ENCODE data around the gene AP3M1.

Gene AP3M1

GRCh38 chr10:74113546-74113945 is 37.1 kb downstream of the AP3M1 start:
- FAIRE-seq = no peak

GRCh38 chr10:74111799-74112198 is 38.8 kb downstream of the AP3M1 start:
- no peak for FAIRE-seq

GRCh38 chr10:74110120-74110519 is 40.5 kb downstream of the AP3M1 start:
- FAIRE-seq = no peak

DNA sequence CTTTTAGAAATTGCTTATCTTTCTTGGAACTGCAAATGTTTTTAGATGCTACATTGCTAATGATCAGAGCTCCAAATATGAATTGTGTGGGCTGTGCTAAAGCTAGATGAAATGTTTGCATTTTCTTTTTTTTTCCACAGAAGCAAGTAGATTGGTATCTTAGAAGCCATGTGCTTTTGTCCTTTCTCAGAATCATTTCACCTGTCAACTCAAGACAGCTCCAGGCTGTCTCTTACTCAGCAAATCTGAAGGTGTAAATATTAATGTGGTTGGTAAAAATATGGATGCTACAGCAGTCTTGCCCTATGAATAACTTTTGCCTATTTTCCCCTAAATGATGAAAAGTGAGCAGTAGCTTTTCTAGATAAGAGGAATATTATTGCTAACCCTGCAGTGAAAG is 41.2 kb downstream of the AP3M1 start:
- FAIRE-seq = no peak

DNA sequence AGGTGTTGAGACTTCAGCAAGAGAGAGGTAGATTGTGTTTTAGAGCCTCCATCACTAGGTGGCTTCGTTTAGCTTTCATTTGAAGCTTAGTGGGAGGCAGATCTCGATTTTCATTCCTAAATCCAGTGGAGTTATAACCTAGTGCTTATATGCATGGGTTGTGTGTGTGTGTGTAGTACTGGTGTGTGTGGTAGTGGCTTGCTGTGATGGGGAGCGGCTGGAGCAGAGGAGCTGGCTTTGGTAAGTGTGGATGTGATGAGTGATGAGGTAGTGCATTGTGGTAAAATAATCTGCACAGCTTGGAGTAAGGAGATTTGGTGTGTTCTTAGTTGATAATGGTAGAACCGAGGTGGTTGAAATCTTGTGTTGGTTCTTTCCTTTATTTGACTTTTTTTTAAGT is 43.2 kb downstream of the AP3M1 start:
- FAIRE-seq = no peak

GRCh38 chr10:74104996-74105395 is 45.6 kb downstream of the AP3M1 start:
- no peak for FAIRE-seq

DNA sequence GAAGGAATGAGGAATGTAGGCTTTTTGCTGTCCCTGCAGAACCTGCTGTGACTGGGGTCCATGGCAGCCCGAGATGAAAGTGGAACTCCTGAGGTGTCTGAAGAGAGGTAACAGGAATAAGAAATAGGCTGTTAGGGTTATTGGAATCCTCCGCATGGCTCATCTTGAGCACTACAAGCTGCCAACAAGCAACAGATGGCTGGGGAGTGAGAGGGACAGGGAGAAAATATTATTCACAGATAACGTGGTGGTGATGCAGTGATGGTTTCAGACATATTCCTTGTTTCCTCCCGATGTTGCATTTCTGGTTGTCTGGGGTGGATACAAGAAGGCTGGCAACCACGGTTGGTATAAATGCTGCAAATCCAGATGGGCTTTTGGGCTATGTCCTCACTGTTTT is 46.1 kb downstream of the AP3M1 start:
- no peak for FAIRE-seq

GRCh38 chr10:74103560-74104258 is 46.9 kb downstream of the AP3M1 start:
- FAIRE-seq = no peak

GRCh38 chr10:74099836-74100235 is 50.8 kb downstream of the AP3M1 start:
- FAIRE-seq = no peak

- no peak for FAIRE-seq
Measured at GRCh38 chr10:74099420-74099819, 51.2 kb downstream of the AP3M1 start.

GRCh38 chr10:74097776-74098175 is 52.9 kb downstream of the AP3M1 start:
- FAIRE-seq = no peak

- FAIRE-seq = no peak
Measured at GRCh38 chr10:74096777-74097176, 53.9 kb downstream of the AP3M1 start.

DNA sequence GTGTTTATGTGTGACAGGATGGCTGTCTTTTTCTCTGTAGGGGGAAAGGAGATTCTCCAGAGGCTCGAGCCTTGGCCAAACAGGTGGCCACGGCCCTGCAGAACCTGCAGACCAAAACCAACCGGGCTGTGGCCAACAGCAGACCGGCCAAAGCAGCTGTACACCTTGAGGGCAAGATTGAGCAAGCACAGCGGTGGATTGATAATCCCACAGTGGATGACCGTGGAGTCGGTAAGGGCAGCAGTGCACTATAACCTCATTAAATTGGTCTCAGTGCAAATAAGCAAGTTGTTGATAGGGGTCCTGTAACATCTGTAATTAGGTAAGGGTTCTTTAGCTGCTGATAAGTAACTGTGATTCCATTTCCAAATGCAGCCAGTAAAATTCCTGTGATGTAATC is 56.4 kb downstream of the AP3M1 start:
- FAIRE-seq = no peak

GRCh38 chr10:74093530-74094164 is 57.0 kb downstream of the AP3M1 start:
- FAIRE-seq = no peak

- no peak for FAIRE-seq
Measured at GRCh38 chr10:74092372-74092771, 58.3 kb downstream of the AP3M1 start.

DNA sequence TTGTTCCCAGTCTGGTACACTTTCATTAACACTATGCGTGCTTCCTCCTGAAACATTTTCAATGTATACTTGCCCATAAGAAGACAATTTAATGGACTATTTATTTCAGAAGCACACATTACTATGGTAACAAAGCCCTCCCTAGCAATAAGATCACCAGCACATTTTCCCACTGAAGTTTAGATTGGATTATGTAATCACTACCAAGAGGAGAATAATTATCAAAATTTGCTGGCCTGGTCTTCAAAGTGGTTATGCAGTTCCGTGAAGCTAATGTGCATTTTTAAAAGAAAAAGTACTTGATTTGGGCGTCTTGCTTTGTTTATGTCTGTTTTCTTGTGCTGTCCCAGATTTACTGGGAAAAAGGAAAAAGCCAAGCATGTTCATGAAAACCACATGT is 61.9 kb downstream of the AP3M1 start:
- no peak for FAIRE-seq

GRCh38 chr10:74086317-74086716 is 64.3 kb downstream of the AP3M1 start:
- FAIRE-seq = no peak

GRCh38 chr10:74084955-74085354 is 65.7 kb downstream of the AP3M1 start:
- no peak for FAIRE-seq

- no peak for FAIRE-seq
Measured at GRCh38 chr10:74083304-74083703, 67.3 kb downstream of the AP3M1 start.

DNA sequence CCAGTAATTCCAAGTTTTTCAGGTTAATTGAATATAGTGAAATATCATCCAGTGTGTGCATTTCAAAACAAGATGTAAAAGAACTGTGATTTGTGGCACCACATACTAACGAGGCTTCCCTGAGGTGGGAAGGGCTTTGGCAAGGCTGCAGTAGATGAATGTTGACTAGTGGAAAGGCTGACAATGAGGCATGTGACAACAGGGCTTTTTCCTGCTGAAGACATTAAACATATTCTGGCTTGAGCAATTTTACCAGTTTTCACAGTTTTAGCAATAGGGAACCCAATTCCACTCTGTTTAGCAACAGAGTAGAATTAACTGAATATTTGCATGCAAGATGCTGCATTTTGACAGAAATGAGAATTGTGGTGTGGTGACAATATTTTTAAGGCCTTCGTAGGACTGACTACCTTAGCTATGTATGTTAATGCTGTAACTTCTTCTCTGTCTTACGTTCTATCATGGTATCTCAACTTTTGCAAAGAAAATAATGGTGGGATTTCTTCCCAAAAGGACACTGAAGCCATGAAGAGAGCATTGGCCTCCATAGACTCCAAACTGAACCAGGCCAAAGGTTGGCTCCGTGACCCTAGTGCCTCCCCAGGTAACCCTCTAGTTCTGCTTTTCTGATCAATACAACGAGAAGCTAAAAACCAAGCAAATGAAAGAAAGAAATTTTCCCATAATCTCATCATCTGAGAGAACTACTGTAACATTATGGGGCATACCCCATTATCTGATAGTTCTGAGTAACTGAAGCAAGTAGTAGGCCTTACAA is 68.5 kb downstream of the AP3M1 start:
- FAIRE-seq = no peak

- FAIRE-seq = no peak
Measured at GRCh38 chr10:74081192-74081803, 69.3 kb downstream of the AP3M1 start.

DNA sequence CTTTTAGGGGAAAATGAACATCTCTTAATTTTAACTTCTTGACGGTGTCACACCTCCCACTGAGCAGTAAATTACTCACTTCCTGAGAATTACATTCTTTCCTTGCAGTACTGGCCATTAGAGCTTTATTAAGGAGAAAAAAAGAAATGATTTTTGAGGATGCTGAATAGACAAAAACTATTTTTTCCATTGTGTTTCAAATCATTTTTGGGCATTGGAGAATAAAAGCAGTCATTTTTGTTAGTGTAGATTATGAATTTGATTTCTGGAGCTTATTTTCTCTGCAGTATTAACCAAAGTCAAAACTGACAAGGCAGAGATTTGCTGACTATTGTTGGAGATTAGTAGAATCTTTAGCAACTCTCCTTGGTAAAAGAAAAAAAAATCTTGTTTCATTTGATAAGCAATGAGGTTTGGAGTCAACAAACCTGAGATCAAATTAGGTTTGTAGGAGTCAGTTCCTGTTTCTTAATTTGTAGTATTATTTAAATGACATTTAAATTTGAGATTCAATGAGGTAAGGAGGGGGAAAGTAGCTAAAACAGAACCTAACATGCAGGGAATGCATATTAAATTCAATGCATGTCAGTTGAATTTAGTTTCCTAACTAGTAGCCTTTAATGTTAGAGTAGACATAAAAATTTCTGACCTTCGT is 70.6 kb downstream of the AP3M1 start:
- no peak for FAIRE-seq
